H1 (cell line): ENCODE measurements around the gene AGPAT2. TPM values are rescaled to one million over a fixed set of nuclear protein-coding genes. Genes with fewer than 3 reads are reported as not detected.
A peak's percentile ranks its signal among the peaks of the same experiment; 100 is the strongest.

ENCODE experiments used
- CTCF ChIA-PET: fragments of 300-600 bp; sonication (Branson Sonifier 250); formaldehyde crosslinking; loops from one replicate; lab custom pipeline; 2021; ENCODE audit not compliant: partially characterized antibody; lab: Charles Lee
- POLR2A ChIA-PET: fragments of 300-600 bp; sonication (Branson Sonifier 250); formaldehyde crosslinking; loops from one replicate; lab custom pipeline; 2021; ENCODE audit warnings: inconsistent platforms; ENCODE audit not compliant: partially characterized antibody; lab: Charles Lee
- DNase-seq, 2 experiments: peaks; one replicate each; pipeline versions ENCODE4 v3.0.0 to v3.0.0-alpha.2; 2010 to 2022; ENCODE audit warnings: low spot score in 2 of 2, low read depth in 1 of 2, mixed read lengths in 1 of 2
- FAIRE-seq: peaks from 2 replicates; lab custom pipeline; 2011; peaks lifted over from hg19 to GRCh38; lab: Jason Lieb, UNC
- H2AFZ ChIP-seq: 2 replicates; pipeline ENCODE4 v1.8.1; 2012; ENCODE audit warnings: low read length, inconsistent platforms
- H2AK5ac ChIP-seq: 2 replicates; pipeline ENCODE4 v1.6.1; 2013; ENCODE audit warnings: low read depth, low read length
- H2BK120ac ChIP-seq: replicated peaks from 2 replicates; pipeline ENCODE3; 2013; ENCODE audit warnings: low read depth, low read length, inconsistent platforms
- H2BK12ac ChIP-seq: 2 replicates; pipeline ENCODE4 v1.6.1; 2013; ENCODE audit warnings: low read depth, low read length
- H2BK15ac ChIP-seq: 2 replicates; pipeline ENCODE4 v1.6.1; 2013; ENCODE audit warnings: low read length
- H2BK20ac ChIP-seq: 2 replicates; pipeline ENCODE4 v1.6.1; 2013; ENCODE audit warnings: low read length
- H2BK5ac ChIP-seq: 2 replicates; pipeline ENCODE4 v1.6.1; 2013; ENCODE audit warnings: low read depth, low read length
- H3K14ac ChIP-seq: 2 replicates; pipeline ENCODE4 v1.6.1; 2013; ENCODE audit warnings: inconsistent platforms; ENCODE audit not compliant: insufficient read length
- H3K18ac ChIP-seq: 2 replicates; pipeline ENCODE4 v1.6.1; 2013; ENCODE audit warnings: low read length; ENCODE audit errors: extremely low read depth
- H3K23ac ChIP-seq: 2 replicates; pipeline ENCODE4 v1.6.1; 2013; ENCODE audit warnings: inconsistent platforms; ENCODE audit not compliant: insufficient read length
- H3K23me2 ChIP-seq: 2 replicates; pipeline ENCODE4 v1.6.1; 2013; ENCODE audit warnings: low read depth, low read length
- H3K27ac ChIP-seq: 2 replicates; pipeline ENCODE4 v1.6.1; 2011; ENCODE audit warnings: low read depth, low read length, inconsistent platforms
- H3K27me3 ChIP-seq, 4 experiments: replicated peaks in 1 of 4; 1 replicate in 1 of 4; 2 replicates in 3 of 4; pipeline versions ENCODE4 v1.6.1 to v1.8.1; 2011 to 2013; ENCODE audit warnings: low read length in 3 of 4, mild to moderate bottlenecking in 3 of 4, inconsistent platforms in 2 of 4, mixed read lengths in 2 of 4, moderate library complexity in 1 of 4; ENCODE audit not compliant: control insufficient read depth in 3 of 4, insufficient read depth in 3 of 4; ENCODE audit errors: extremely low read depth in 1 of 4
- H3K36me3 ChIP-seq, 4 experiments: 2 replicates each; pipeline versions ENCODE4 v1.6.1 to v1.8.1; 2011 to 2013; ENCODE audit warnings: mild to moderate bottlenecking in 4 of 4, low read length in 3 of 4, moderate library complexity in 2 of 4, control low read depth in 1 of 4, inconsistent platforms in 1 of 4; ENCODE audit not compliant: insufficient read depth in 4 of 4, control insufficient read depth in 2 of 4
- H3K4ac ChIP-seq: replicated peaks from 2 replicates; pipeline ENCODE3; 2013; ENCODE audit warnings: low read length, low read depth, mixed read lengths, inconsistent platforms; ENCODE audit not compliant: insufficient read length
- H3K4me1 ChIP-seq, 4 experiments: replicated peaks in 1 of 4; 1 replicate in 1 of 4; 2 replicates in 3 of 4; pipeline versions ENCODE4 v1.6.1 to v1.8.1; 2011 to 2013; ENCODE audit warnings: low read length in 3 of 4, inconsistent platforms in 2 of 4, mixed read lengths in 1 of 4; ENCODE audit not compliant: insufficient read depth in 4 of 4, control insufficient read depth in 3 of 4
- H3K4me2 ChIP-seq, 2 experiments: 2 replicates each; pipeline versions ENCODE4 v1.6.1 to v1.8.1; 2011 to 2013; ENCODE audit warnings: low read depth in 2 of 2, low read length in 2 of 2, control low read depth in 1 of 2, inconsistent platforms in 1 of 2, mild to moderate bottlenecking in 1 of 2; ENCODE audit not compliant: insufficient read depth in 1 of 2
- H3K4me3 ChIP-seq, 4 experiments: fragments of 200-600, 300-600 bp in 1 of 4; sonication (generic), shearing (Covaris generic), sonication (Bioruptor Twin) in 1 of 4; 2 replicates each; pipeline versions ENCODE4 v1.5.1 to v1.8.1; 2011 to 2016; ENCODE audit warnings: low read length in 4 of 4, low read depth in 3 of 4, control low read depth in 2 of 4, inconsistent platforms in 2 of 4, mild to moderate bottlenecking in 2 of 4, mixed read lengths in 1 of 4, moderate library complexity in 1 of 4; ENCODE audit not compliant: insufficient read depth in 2 of 4; ENCODE audit errors: extremely low read depth in 1 of 4
- H3K56ac ChIP-seq: replicated peaks from 2 replicates; pipeline ENCODE3; 2013; ENCODE audit warnings: low read depth, mild to moderate bottlenecking, mixed read lengths, low read length, inconsistent platforms; ENCODE audit not compliant: insufficient read length
- H3K79me1 ChIP-seq: 2 replicates; pipeline ENCODE4 v1.6.1; 2013; ENCODE audit warnings: low read depth, low read length, control low read depth
- H3K79me2 ChIP-seq, 2 experiments: 2 replicates each; pipeline versions ENCODE4 v1.6.1 to v1.8.1; 2012 to 2013; ENCODE audit warnings: low read length in 2 of 2, mild to moderate bottlenecking in 2 of 2, inconsistent platforms in 1 of 2; ENCODE audit not compliant: insufficient read depth in 2 of 2, control insufficient read depth in 1 of 2
- H3K9ac ChIP-seq, 4 experiments: replicated peaks in 1 of 4; 1 replicate in 1 of 4; 2 replicates in 3 of 4; pipeline versions ENCODE4 v1.6.1 to v1.8.1; 2011 to 2013; ENCODE audit warnings: low read depth in 3 of 4, low read length in 3 of 4, control low read depth in 2 of 4, mild to moderate bottlenecking in 2 of 4, moderate library complexity in 2 of 4, inconsistent platforms in 1 of 4; ENCODE audit errors: extremely low read depth in 1 of 4
- H3K9me3 ChIP-seq, 2 experiments: 2 replicates each; pipeline versions ENCODE4 v1.6.1 to v1.8.1; 2012 to 2013; ENCODE audit warnings: mild to moderate bottlenecking in 2 of 2, moderate library complexity in 2 of 2, control low read depth in 1 of 2, inconsistent platforms in 1 of 2, low read depth in 1 of 2, low read length in 1 of 2, mixed read lengths in 1 of 2; ENCODE audit not compliant: insufficient read depth in 2 of 2
- H4K20me1 ChIP-seq, 2 experiments: replicated peaks in 1 of 2; 2 replicates each; pipeline versions ENCODE3 to v1.8.1; 2011 to 2013; ENCODE audit warnings: inconsistent platforms in 2 of 2, low read length in 2 of 2, mild to moderate bottlenecking in 1 of 2; ENCODE audit not compliant: insufficient read depth in 2 of 2, control insufficient read depth in 1 of 2
- H4K5ac ChIP-seq: 2 replicates; pipeline ENCODE4 v1.6.1; 2013; ENCODE audit warnings: low read length, low read depth, mixed read lengths, inconsistent platforms; ENCODE audit not compliant: insufficient read length
- H4K8ac ChIP-seq: 2 replicates; pipeline ENCODE4 v1.8.0; 2013; ENCODE audit warnings: mild to moderate bottlenecking, moderate library complexity, low read length, inconsistent platforms; ENCODE audit not compliant: insufficient read depth; ENCODE audit errors: extremely low read depth
- H4K91ac ChIP-seq: replicated peaks from 2 replicates; pipeline ENCODE3; 2013; ENCODE audit warnings: low read length, mixed read lengths, inconsistent platforms; ENCODE audit not compliant: insufficient read length
- CHD1 ChIP-seq: IDR thresholded peaks from 2 replicates; pipeline ENCODE4 v1.6.1; 2012; ENCODE audit warnings: low read depth, low read length, improper control_type of control experiment
- HDAC2 ChIP-seq, 2 experiments: fragments of 300-600 bp in 1 of 2; sonication (generic) in 1 of 2; IDR thresholded peaks; 2 replicates each; pipeline ENCODE4 v1.6.1; 2011 to 2012; ENCODE audit warnings: low read depth in 2 of 2, low read length in 2 of 2, mild to moderate bottlenecking in 2 of 2, moderate library complexity in 2 of 2, borderline replicate concordance in 1 of 2, inconsistent platforms in 1 of 2
- JUN ChIP-seq: IDR thresholded peaks from 2 replicates; pipeline ENCODE4 v1.6.1; 2011; ENCODE audit warnings: low read depth, mild to moderate bottlenecking, improper control_type of control experiment, low read length
- KDM4A ChIP-seq: IDR thresholded peaks from one replicate; pipeline ENCODE4 v1.7.1; 2012; ENCODE audit warnings: low read depth, mild to moderate bottlenecking, moderate library complexity, low read length, inconsistent platforms; ENCODE audit not compliant: severe bottlenecking
- MAFK ChIP-seq: IDR thresholded peaks from 2 replicates; pipeline ENCODE4 v1.6.1; 2012; ENCODE audit warnings: low read depth, mild to moderate bottlenecking, improper control_type of control experiment, low read length
- NANOG ChIP-seq: IDR thresholded peaks from 2 replicates; pipeline ENCODE4 v1.6.1; 2011; ENCODE audit warnings: low read length, low read depth, mild to moderate bottlenecking, inconsistent platforms; ENCODE audit not compliant: insufficient read depth, poor library complexity, severe bottlenecking
- POU5F1 ChIP-seq: IDR thresholded peaks from 2 replicates; pipeline ENCODE4 v1.6.1; 2011; ENCODE audit warnings: low read depth, mild to moderate bottlenecking, low read length, moderate library complexity
- SAP30 ChIP-seq: fragments of 300-600 bp; sonication (generic); IDR thresholded peaks from 2 replicates; pipeline ENCODE4 v1.7.1; 2012; ENCODE audit warnings: low read length, moderate library complexity, mild to moderate bottlenecking, inconsistent platforms; ENCODE audit not compliant: insufficient read depth, insufficient replicate concordance
- SP4 ChIP-seq: IDR thresholded peaks from 2 replicates; pipeline ENCODE4 v1.6.1; 2012; ENCODE audit warnings: low read length, inconsistent platforms
- WGBS, 2 experiments: shearing (Covaris generic) in 1 of 2; methylation state at CpG; one replicate each; pipeline versions ENCODE4 v1.1.6 to v1.1.7; 2013 to 2015; ENCODE audit warnings: low lambda C conversion rate in 2 of 2, mixed read lengths in 2 of 2, inconsistent platforms in 1 of 2, low coverage in 1 of 2, missing lambda C conversion rate in 1 of 2; ENCODE audit not compliant: insufficient replicate concordance in 2 of 2, insufficient coverage in 1 of 2, insufficient read length in 1 of 2; ENCODE audit errors: extremely low coverage in 1 of 2, missing lambda C conversion rate in 1 of 2; 5-methylcytosine and 5-hydroxymethylcytosine counted together
- polyA plus RNA-seq, 7 experiments: library from polyadenylated mRNA; depleted of rRNA in 3 of 7; stranded (reverse) in 5 of 7; unstranded in 2 of 7; fragments of >200 nt in 5 of 7; fragments of 200-250 nt in 2 of 7; gene quantifications; 1 replicate in 5 of 7; 2 replicates in 1 of 7; 4 replicates in 1 of 7; pipeline versions ENCODE4 v1.2.1 to v1.2.3, GENCODE V29; 2011 to 2013; ENCODE audit warnings: missing spikeins in 2 of 7, mixed read lengths in 2 of 7
- total RNA-seq: library from RNA; stranded (reverse); fragmentation: NEBNext Ultra II Directional; extraction: Animal tissue kit (Norgen Biotek cat#: 25700); gene quantifications from 2 replicates; pipeline ENCODE4 v1.2.1, GENCODE V29; 2021
- TF ChIP-seq, protein P1 (sequence below): IDR thresholded peaks from 2 replicates; pipeline ENCODE4 v1.6.1; 2012; ENCODE audit warnings: inconsistent platforms
- TF ChIP-seq, protein P2 (sequence below): IDR thresholded peaks from 2 replicates; pipeline ENCODE4 v1.6.1; 2011; ENCODE audit warnings: low read depth, mild to moderate bottlenecking, low read length; ENCODE audit not compliant: insufficient read depth

AGPAT2 gene
- total and polyA plus RNA-seq, 2 of the 8 experiments (the other 6 are each of a cell fraction or from before 2014, with no cell fraction given), result 31.6 to 37.6 TPM

DNA sequence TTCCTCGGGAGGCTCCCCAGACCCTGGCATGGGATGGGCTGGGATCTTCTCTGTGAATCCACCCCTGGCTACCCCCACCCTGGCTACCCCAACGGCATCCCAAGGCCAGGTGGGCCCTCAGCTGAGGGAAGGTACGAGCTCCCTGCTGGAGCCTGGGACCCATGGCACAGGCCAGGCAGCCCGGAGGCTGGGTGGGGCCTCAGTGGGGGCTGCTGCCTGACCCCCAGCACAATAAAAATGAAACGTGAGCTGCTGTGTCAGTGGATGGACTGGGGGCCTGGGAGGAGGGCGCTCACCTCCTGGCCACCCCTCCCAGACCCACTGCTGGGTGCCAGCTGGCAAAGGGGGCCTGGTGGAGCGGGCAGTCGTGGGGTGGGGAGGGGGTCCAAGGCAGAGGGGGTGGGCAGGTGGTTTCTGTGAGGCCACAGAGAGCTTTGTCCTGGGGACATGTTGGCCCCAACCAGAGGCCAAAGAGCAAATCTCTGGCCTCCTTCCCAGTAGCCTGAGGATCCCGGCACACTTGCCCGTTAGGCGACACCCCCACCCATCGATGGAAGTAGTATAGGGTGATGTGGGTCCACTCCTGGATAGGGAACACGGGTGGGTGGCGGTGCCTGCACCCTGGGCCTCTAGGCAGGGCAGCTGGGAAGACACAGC is 14.7 kb downstream of the AGPAT2 start:
- 91% methylated on average over 11 of the region's 14 CpGs; no CpG with 5 or more reads in 1 of the 2 experiments for WGBS, 2 experiments
- H3K27ac ChIP-seq, result no peak overlapping the region
- H3K36me3 ChIP-seq, result no peaks in the 10 kb centered on the region; a peak in 2 of 8 replicates
- ChIA-PET CTCF (interaction anchor here (0.7 to 6.5 kb wide), 34 partner anchors 8 to 349 kb away, joined by 3 to 125 read pairs (median 6); partner anchors contain the start of genes AGPAT2, EGFL7 and LCN8), POLR2A (interaction anchor here (0.9 to 3.2 kb wide), 8 partner anchors 8 to 100 kb away, joined by 3 to 15 read pairs (median 4); partner anchors contain the start of gene EGFL7)
- no peak overlapping the region for H3K4me3 ChIP-seq
- no peaks in the 10 kb centered on the region for H3K79me2 ChIP-seq
- no peaks in the 10 kb centered on the region for H3K23me2 ChIP-seq
- no peak for DNase-seq
- H3K4me1 ChIP-seq, result peaks cover 0 to 4% (median 0%) of the 10 kb centered on the region in 4 experiments; a peak in 1 of 7 replicates
- H2BK12ac ChIP-seq, result no peak overlapping the region
- H4K20me1 ChIP-seq, result peaks cover 0 to 9% of the 10 kb centered on the region in 2 experiments
- H2AFZ ChIP-seq, result no peak overlapping the region
- H4K8ac ChIP-seq, result peak overlapping the region; percentile 51; the same call in 1 of the 2 replicates
- H3K27me3 ChIP-seq, result no peaks in the 10 kb centered on the region
- no peak overlapping the region for H2AK5ac ChIP-seq
- H4K5ac ChIP-seq, result no peak overlapping the region
- no peak overlapping the region for H3K4me2 ChIP-seq
- H3K56ac ChIP-seq, result no peak overlapping the region
- H3K9me3 ChIP-seq, result no peaks in the 10 kb centered on the region
- no peak overlapping the region for H3K14ac ChIP-seq
- no peak overlapping the region for H2BK20ac ChIP-seq
- no peak overlapping the region for H3K4ac ChIP-seq
- H3K9ac ChIP-seq, result no peak overlapping the region
- H4K91ac ChIP-seq, result no peak overlapping the region
- FAIRE-seq, result no peak
- H2BK15ac ChIP-seq, result no peak overlapping the region
- H3K23ac ChIP-seq, result no peak overlapping the region
- no peak overlapping the region for H2BK120ac ChIP-seq
- H3K18ac ChIP-seq, result no peak overlapping the region
- H3K79me1 ChIP-seq, result no peaks in the 10 kb centered on the region
- H2BK5ac ChIP-seq, result no peak overlapping the region
- no peak for TF ChIP-seq JUN
- TF ChIP-seq HDAC2 (IDR thresholded peaks at IDR 0.05; ENCODE audit: borderline replicate concordance in 1 of 2, low read depth in 2 of 2, low read length in 2 of 2), result no peak
- no peak for TF ChIP-seq MAFK
- TF ChIP-seq CHD1, result no peak
- TF ChIP-seq, protein P1, sequence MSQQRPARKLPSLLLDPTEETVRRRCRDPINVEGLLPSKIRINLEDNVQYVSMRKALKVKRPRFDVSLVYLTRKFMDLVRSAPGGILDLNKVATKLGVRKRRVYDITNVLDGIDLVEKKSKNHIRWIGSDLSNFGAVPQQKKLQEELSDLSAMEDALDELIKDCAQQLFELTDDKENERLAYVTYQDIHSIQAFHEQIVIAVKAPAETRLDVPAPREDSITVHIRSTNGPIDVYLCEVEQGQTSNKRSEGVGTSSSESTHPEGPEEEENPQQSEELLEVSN, result no peak
- TF ChIP-seq NANOG, result no peak
- TF ChIP-seq, protein P2, sequence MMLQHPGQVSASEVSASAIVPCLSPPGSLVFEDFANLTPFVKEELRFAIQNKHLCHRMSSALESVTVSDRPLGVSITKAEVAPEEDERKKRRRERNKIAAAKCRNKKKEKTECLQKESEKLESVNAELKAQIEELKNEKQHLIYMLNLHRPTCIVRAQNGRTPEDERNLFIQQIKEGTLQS, result no peak
- TF ChIP-seq POU5F1, result no peak
- no peak for TF ChIP-seq SP4
- TF ChIP-seq KDM4A, result no peak
- TF ChIP-seq SAP30, result no peak
